Measurements from ENCODE around the gene PARD3B.

PARD3B gene

GRCh38 chr2:205078762-205079161 lies 533.5 kb downstream of the PARD3B start:
- DNase-seq, result no peak

- no peak for DNase-seq
Measured at GRCh38 chr2:205079173-205079572, 533.9 kb downstream of the PARD3B start.

GRCh38 chr2:205086662-205087061 lies 541.4 kb downstream of the PARD3B start:
- no peak for DNase-seq

GRCh38 chr2:205087862-205088261 lies 542.6 kb downstream of the PARD3B start:
- no peak for DNase-seq

GRCh38 chr2:205089958-205090357 lies 544.7 kb downstream of the PARD3B start:
- DNase-seq, result no peak

GRCh38 chr2:205091411-205091810 lies 546.1 kb downstream of the PARD3B start:
- no peak for DNase-seq

- no peak for DNase-seq
Measured at GRCh38 chr2:205094031-205094430, 548.8 kb downstream of the PARD3B start.

GRCh38 chr2:205103699-205104098 lies 558.4 kb downstream of the PARD3B start:
- no peak for DNase-seq

- DNase-seq, result no peak
Measured at GRCh38 chr2:205107810-205108209, 562.5 kb downstream of the PARD3B start.

GRCh38 chr2:205115511-205115910 lies 570.2 kb downstream of the PARD3B start:
- no peak for DNase-seq

- no peak for DNase-seq
Measured at GRCh38 chr2:205117125-205117524, 571.9 kb downstream of the PARD3B start.

- DNase-seq, result no peak
Measured at GRCh38 chr2:205119136-205119535, 573.9 kb downstream of the PARD3B start.

- no peak for DNase-seq
Measured at GRCh38 chr2:205128726-205129125, 583.5 kb downstream of the PARD3B start.

- DNase-seq, result no peak
Measured at GRCh38 chr2:205129531-205129930, 584.3 kb downstream of the PARD3B start.

GRCh38 chr2:205130111-205130829 lies 585.0 kb downstream of the PARD3B start:
- no peak for DNase-seq

- no peak for DNase-seq
Measured at GRCh38 chr2:205133544-205133943, 588.3 kb downstream of the PARD3B start.

- DNase-seq, result no peak
Measured at GRCh38 chr2:205138735-205139134, 593.5 kb downstream of the PARD3B start.

GRCh38 chr2:205139822-205140463 lies 594.7 kb downstream of the PARD3B start:
- DNase-seq, result no peak

- DNase-seq, result no peak
Measured at GRCh38 chr2:205141381-205141780, 596.1 kb downstream of the PARD3B start.

- no peak for DNase-seq
Measured at GRCh38 chr2:205145888-205146287, 600.6 kb downstream of the PARD3B start.

- no peak for DNase-seq
Measured at GRCh38 chr2:205148755-205149154, 603.5 kb downstream of the PARD3B start.

- DNase-seq, result no peak
Measured at GRCh38 chr2:205156457-205156856, 611.2 kb downstream of the PARD3B start.

- DNase-seq, result no peak
Measured at GRCh38 chr2:205158404-205158803, 613.1 kb downstream of the PARD3B start.

- no peak for DNase-seq
Measured at GRCh38 chr2:205161156-205161839, 616.0 kb downstream of the PARD3B start.
